Stomach (tissue), 9 donors: ENCODE data around the gene PFKL. TPM values are rescaled to one million over a fixed set of nuclear protein-coding genes. Genes with fewer than 3 reads are reported as not detected.

Experiments used
- DNase-seq, 2 donors: peaks; one replicate each; pipeline versions ENCODE4 v3.0.0 to v3.0.0-alpha.2; 2013 to 2019
- H3K27ac ChIP-seq, 5 donors: fragments of 200-600 bp in 4 of 5; sonication (generic) in 4 of 5; one replicate each; pipeline ENCODE4 v1.5.1; 2013 to 2019; ENCODE audit warnings: mild to moderate bottlenecking in 1 of 5, moderate library complexity in 1 of 5
- H3K27me3 ChIP-seq, 3 donors: fragments of 200-600 bp; sonication (generic); one replicate each; pipeline ENCODE4 v1.5.1; 2017 to 2019; ENCODE audit warnings: mixed run types in 1 of 3
- H3K36me3 ChIP-seq, 4 donors: fragments of 200-600 bp; sonication (generic); 1 replicate in 3 of 4; 2 replicates in 1 of 4; pipeline ENCODE4 v1.5.1; 2016 to 2019
- H3K4me1 ChIP-seq, 4 donors: fragments of 200-600 bp; sonication (generic); one replicate each; pipeline ENCODE4 v1.5.1; 2016 to 2019
- H3K4me3 ChIP-seq, 4 donors: fragments of 200-600 bp; sonication (generic) in 3 of 4; one replicate each; pipeline ENCODE4 v1.5.1; 2016 to 2019; ENCODE audit warnings: mild to moderate bottlenecking in 1 of 4
- H3K9me3 ChIP-seq, 4 donors: fragments of 200-600 bp; sonication (generic); one replicate each; pipeline ENCODE4 v1.5.1; 2016 to 2019
- CTCF ChIP-seq, 7 experiments: fragments of 450-650 bp in 4 of 7; fragments of 200-600 bp in 3 of 7; sonication (generic) in 3 of 7; IDR thresholded peaks; one replicate each; pipeline ENCODE4 v1.5.1; 2016 to 2019; ENCODE audit warnings: antibody characterized with exemption in 7 of 7, control low read depth in 2 of 7, mild to moderate bottlenecking in 1 of 7
- EP300 ChIP-seq: sonication (generic); formaldehyde crosslinking; IDR thresholded peaks from one replicate; pipeline ENCODE4 v1.6.1; 2017; ENCODE audit warnings: antibody characterized with exemption
- POLR2A ChIP-seq, 4 donors: fragments of 450-650 bp; IDR thresholded peaks; one replicate each; pipeline ENCODE4 v1.6.1; 2016; ENCODE audit warnings: antibody characterized with exemption in 4 of 4, control low read depth in 2 of 4, mild to moderate bottlenecking in 1 of 4, moderate library complexity in 1 of 4
- POLR2AphosphoS5 ChIP-seq, 3 donors: sonication (generic); formaldehyde crosslinking; IDR thresholded peaks; one replicate each; pipeline ENCODE4 v1.6.1; 2016; ENCODE audit warnings: antibody characterized with exemption in 3 of 3
- WGBS, 5 donors: extraction: QIAGEN DNeasy Blood & Tissue Kit in 3 of 5; methylation state at CpG; one replicate each; pipeline versions ENCODE4 v1.1.5 to v1.1.7; 2013 to 2018; 5-methylcytosine and 5-hydroxymethylcytosine counted together
- intact Hi-C: fragments of 100-400 bp; cut with DNase I; formaldehyde crosslinking; loops from one replicate; pipeline ENCODE4 v1.15.1; 2023; ENCODE audit warnings: low total_unique reads
- polyA plus RNA-seq, 3 donors: library from polyadenylated mRNA; stranded (reverse); fragments of 200-250 nt; gene quantifications; one replicate each; pipeline ENCODE4 v1.2.3, GENCODE V29; 2013
- total RNA-seq, 5 donors: library from RNA; depleted of rRNA; stranded (reverse); fragments of >200 nt; gene quantifications; one replicate each; pipeline versions ENCODE4 v1.1.0 to v1.2.3, GENCODE V29; 2014 to 2016
- donor health status: healthy with polysubstance abuse.
- donor health status: Bipolar disorder and iron deficiency.
- donor health status: healthy.

The PFKL gene
- total and polyA plus RNA-seq, 8 donors, result 83.0 to 283 (median 130) TPM

GRCh38 chr21:44331209-44331608 lies 31.4 kb downstream of the PFKL start:
- Histone ChIP-seq H3K27ac (no peak overlapping the region), H3K27me3 (no peaks in the 10 kb centered on the region), H3K4me3 (no peak overlapping the region), H3K36me3 (peaks cover 3 to 76% (median 64%) of the 10 kb centered on the region in 4 donors), H3K4me1 (no peaks in the 10 kb centered on the region), H3K9me3 (no peaks in the 10 kb centered on the region)
- TF ChIP-seq POLR2AphosphoS5 (IDR thresholded peaks at IDR 0.05) (no peak), CTCF (IDR thresholded peaks at IDR 0.05) (no peak), POLR2A (IDR thresholded peaks at IDR 0.05) (no peak), EP300 (no peak)
- no peak for DNase-seq
- 81 to 88% (median 87%) methylated on average over 12 to 16 of the region's 16 CpGs; no CpG with 5 or more reads in 1 of the 5 donors for WGBS, 5 donors
- intact Hi-C loops, result no loop called here

- no peak for TF ChIP-seq POLR2A (IDR thresholded peaks at IDR 0.05)
- no peak for TF ChIP-seq EP300
- TF ChIP-seq POLR2AphosphoS5 (IDR thresholded peaks at IDR 0.05), result no peak
- no peak for TF ChIP-seq CTCF (IDR thresholded peaks at IDR 0.05)
- H3K36me3 ChIP-seq, result peaks cover 7 to 76% (median 64%) of the 10 kb centered on the region in 4 donors
- DNase-seq, result no peak
- no peak overlapping the region for H3K27ac ChIP-seq
- intact Hi-C loops, result no loop called here
- no peak overlapping the region for H3K4me3 ChIP-seq
- WGBS, 5 donors, result 67 to 78% (median 73%) methylated on average over 12 to 20 of the region's 20 CpGs
- no peaks in the 10 kb centered on the region for H3K9me3 ChIP-seq
- no peaks in the 10 kb centered on the region for H3K27me3 ChIP-seq
- no peaks in the 10 kb centered on the region for H3K4me1 ChIP-seq
Observed at GRCh38 chr21:44331650-44332307, 31.9 kb downstream of the PFKL start.

- no peak for TF ChIP-seq POLR2AphosphoS5 (IDR thresholded peaks at IDR 0.05)
- TF ChIP-seq EP300, result no peak
- TF ChIP-seq POLR2A (IDR thresholded peaks at IDR 0.05), result no peak
- TF ChIP-seq CTCF (IDR thresholded peaks at IDR 0.05), result no peak
- WGBS, 5 donors, result 85 to 94% (median 90%) methylated on average over 17 of the region's 17 CpGs
Observed at GRCh38 chr21:44332383-44332782, 32.5 kb downstream of the PFKL start.

GRCh38 chr21:44332965-44333364 lies 33.1 kb downstream of the PFKL start:
- TF ChIP-seq EP300, result no peak
- no peak for TF ChIP-seq POLR2AphosphoS5 (IDR thresholded peaks at IDR 0.05)
- TF ChIP-seq CTCF (IDR thresholded peaks at IDR 0.05), result no peak
- TF ChIP-seq POLR2A (IDR thresholded peaks at IDR 0.05), result no peak
- no peak overlapping the region for H3K4me3 ChIP-seq
- no peak for DNase-seq
- peaks cover 7 to 70% (median 57%) of the 10 kb centered on the region in 4 donors for H3K36me3 ChIP-seq
- H3K4me1 ChIP-seq, result peaks cover 1 to 7% (median 4%) of the 10 kb centered on the region in 4 donors
- intact Hi-C loops, result no loop called here
- WGBS, 5 donors, result 94 to 96% (median 95%) methylated on average over 10 to 22 of the region's 22 CpGs
- no peaks in the 10 kb centered on the region for H3K9me3 ChIP-seq
- no peak overlapping the region for H3K27ac ChIP-seq
- H3K27me3 ChIP-seq, result no peaks in the 10 kb centered on the region

More at GRCh38 chr21:44332383-44332782, 32.5 kb downstream of the PFKL start:
- no peak overlapping the region for H3K27ac ChIP-seq
- no peaks in the 10 kb centered on the region for H3K27me3 ChIP-seq
- intact Hi-C loops, result no loop called here
- peaks cover 0 to 1% (median 0%) of the 10 kb centered on the region in 4 donors for H3K4me1 ChIP-seq
- H3K9me3 ChIP-seq, result no peaks in the 10 kb centered on the region
- peaks cover 7 to 76% (median 63%) of the 10 kb centered on the region in 4 donors for H3K36me3 ChIP-seq
- no peak overlapping the region for H3K4me3 ChIP-seq
- no peak for DNase-seq
